ENCODE results near the gene LRRTM4. TPM values are rescaled to one million over a fixed set of nuclear protein-coding genes. Genes with fewer than 3 reads are reported as not detected.
"Not testable (repeated sequence)": the region's sequence is repeated elsewhere in the genome, so short reads cannot be mapped to it uniquely, and the experiment has no call there.

Gene LRRTM4
- total RNA-seq, 1 donor from 2014 or later = not detected

GRCh38 chr2:77046339-77046738 is 475.8 kb downstream of the LRRTM4 start:
- Histone ChIP-seq H3K27me3 (ENCODE audit: control insufficient read depth, insufficient read depth, low read length) (no peaks in the 10 kb centered on the region), H3K4me3 (ENCODE audit: low read depth, low read length) (no peak overlapping the region), H3K36me3 (ENCODE audit: control insufficient read depth, insufficient read depth, low read length) (no peaks in the 10 kb centered on the region)
- no peak for DNase-seq (ENCODE audit: low read depth)
- TF ChIP-seq CTCF (IDR thresholded peaks at IDR 0.05; ENCODE audit: insufficient read depth, low read length, poor library complexity, severe bottlenecking) = no peak

GRCh38 chr2:77045456-77045855 is 476.7 kb downstream of the LRRTM4 start:
- not testable (repeated sequence) for H3K4me3 ChIP-seq (ENCODE audit: low read depth, low read length); H3K36me3 ChIP-seq (ENCODE audit: control insufficient read depth, insufficient read depth, low read length); H3K27me3 ChIP-seq (ENCODE audit: control insufficient read depth, insufficient read depth, low read length); DNase-seq (ENCODE audit: low read depth)

- no peaks in the 10 kb centered on the region for H3K27me3 ChIP-seq (ENCODE audit: control insufficient read depth, insufficient read depth, low read length)
- no peak for DNase-seq (ENCODE audit: low read depth)
- no peaks in the 10 kb centered on the region for H3K36me3 ChIP-seq (ENCODE audit: control insufficient read depth, insufficient read depth, low read length)
- no peak overlapping the region for H3K4me3 ChIP-seq (ENCODE audit: low read depth, low read length)
- no peak for TF ChIP-seq CTCF (IDR thresholded peaks at IDR 0.05; ENCODE audit: insufficient read depth, low read length, poor library complexity, severe bottlenecking)
Measured at GRCh38 chr2:77034445-77034844, 487.7 kb downstream of the LRRTM4 start.

- not testable (repeated sequence) for H3K27me3 ChIP-seq (ENCODE audit: control insufficient read depth, insufficient read depth, low read length); H3K4me3 ChIP-seq (ENCODE audit: low read depth, low read length); DNase-seq (ENCODE audit: low read depth); H3K36me3 ChIP-seq (ENCODE audit: control insufficient read depth, insufficient read depth, low read length)
Measured at GRCh38 chr2:77029237-77029636, 492.9 kb downstream of the LRRTM4 start.

- no peak for TF ChIP-seq CTCF (IDR thresholded peaks at IDR 0.05; ENCODE audit: insufficient read depth, low read length, poor library complexity, severe bottlenecking)
Measured at GRCh38 chr2:77028032-77028600, 494.1 kb downstream of the LRRTM4 start.

GRCh38 chr2:77025714-77026113 is 496.5 kb downstream of the LRRTM4 start:
- no peaks in the 10 kb centered on the region for H3K27me3 ChIP-seq (ENCODE audit: control insufficient read depth, insufficient read depth, low read length)
- no peak for DNase-seq (ENCODE audit: low read depth)
- no peak overlapping the region for H3K4me3 ChIP-seq (ENCODE audit: low read depth, low read length)
- no peak for TF ChIP-seq CTCF (IDR thresholded peaks at IDR 0.05; ENCODE audit: insufficient read depth, low read length, poor library complexity, severe bottlenecking)
- H3K36me3 ChIP-seq (ENCODE audit: control insufficient read depth, insufficient read depth, low read length) = no peaks in the 10 kb centered on the region

More at GRCh38 chr2:77028032-77028600, 494.1 kb downstream of the LRRTM4 start:
- DNase-seq (ENCODE audit: low read depth) = no peak
- Histone ChIP-seq H3K4me3 (ENCODE audit: low read depth, low read length) (no peak overlapping the region), H3K36me3 (ENCODE audit: control insufficient read depth, insufficient read depth, low read length) (no peaks in the 10 kb centered on the region), H3K27me3 (ENCODE audit: control insufficient read depth, insufficient read depth, low read length) (no peaks in the 10 kb centered on the region)

GRCh38 chr2:77021161-77021560 is 501.0 kb downstream of the LRRTM4 start:
- DNase-seq (ENCODE audit: low read depth) = no peak
- Histone ChIP-seq H3K27me3 (ENCODE audit: control insufficient read depth, insufficient read depth, low read length) (no peaks in the 10 kb centered on the region), H3K4me3 (ENCODE audit: low read depth, low read length) (no peak overlapping the region), H3K36me3 (ENCODE audit: control insufficient read depth, insufficient read depth, low read length) (no peaks in the 10 kb centered on the region)
- no peak for TF ChIP-seq CTCF (IDR thresholded peaks at IDR 0.05; ENCODE audit: insufficient read depth, low read length, poor library complexity, severe bottlenecking)

Measured in kidney epithelial cell (primary cell).